ENCODE measurements around the gene SUMO3.

SUMO3 gene

GRCh38 chr21:44758781-44759627 is 58.9 kb downstream of the SUMO3 start:
- DNase-seq = no peak

DNA sequence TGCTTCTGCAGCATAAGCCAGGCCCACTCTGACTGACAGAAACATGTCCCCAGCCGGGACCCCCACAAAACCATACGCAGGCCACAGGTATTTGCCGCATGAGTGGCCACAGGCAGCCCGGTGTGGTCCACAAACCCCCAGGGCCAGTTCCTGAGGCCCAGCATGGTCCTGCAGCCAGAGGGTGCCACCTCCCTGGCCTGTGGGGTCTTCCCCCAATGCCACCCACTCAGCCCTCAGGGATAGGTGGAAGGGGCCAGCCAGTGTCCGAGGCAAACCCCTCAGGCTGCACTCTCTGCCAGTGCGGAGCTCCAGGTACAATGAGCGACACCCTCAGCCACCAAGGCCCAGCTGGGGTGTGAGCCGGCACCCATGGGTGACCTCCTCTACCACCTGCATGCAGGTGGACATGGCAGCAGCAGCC is 59.7 kb downstream of the SUMO3 start:
- no peak for DNase-seq

GRCh38 chr21:44757731-44758130 is 60.1 kb downstream of the SUMO3 start:
- DNase-seq = no peak

GRCh38 chr21:44756423-44757185 is 61.3 kb downstream of the SUMO3 start:
- DNase-seq = no peak

Measured in MV-4-11 (cell line).